Osteoblast (primary cell): Measurements from ENCODE around the gene KLHL25. TPM values are rescaled to one million over a fixed set of nuclear protein-coding genes. Genes with fewer than 3 reads are reported as not detected.

Experiments
- DNase-seq: peaks from one replicate; pipeline ENCODE4 v3.0.0; 2011; ENCODE audit warnings: low spot score, mixed read lengths; ENCODE audit not compliant: insufficient read length; ENCODE audit errors: missing footprints
- H2AFZ ChIP-seq: 2 replicates; pipeline ENCODE4 v1.6.0; 2011; ENCODE audit warnings: mild to moderate bottlenecking, low read length
- H3K27ac ChIP-seq: 2 replicates; pipeline ENCODE4 v1.5.1; 2011; ENCODE audit warnings: mild to moderate bottlenecking, low read depth, low read length, moderate library complexity
- H3K27me3 ChIP-seq: 2 replicates; pipeline ENCODE4 v1.6.0; 2012; ENCODE audit warnings: mild to moderate bottlenecking, control low read depth, inconsistent platforms, low read length, moderate library complexity; ENCODE audit not compliant: insufficient read depth
- H3K36me3 ChIP-seq: 2 replicates; pipeline ENCODE4 v1.5.1; 2011; ENCODE audit warnings: mild to moderate bottlenecking, low read length, control low read depth, moderate library complexity; ENCODE audit not compliant: insufficient read depth
- H3K4me1 ChIP-seq: 2 replicates; pipeline ENCODE4 v1.5.1; 2011; ENCODE audit warnings: mild to moderate bottlenecking, low read length, control low read depth, moderate library complexity; ENCODE audit not compliant: insufficient read depth
- H3K4me2 ChIP-seq: 2 replicates; pipeline ENCODE4 v1.6.0; 2011; ENCODE audit warnings: mild to moderate bottlenecking, low read length; ENCODE audit not compliant: insufficient read depth
- H3K4me3 ChIP-seq: fragments of 200-600 bp; sonication (generic); 3 replicates; pipeline ENCODE4 v1.5.1; 2012; ENCODE audit warnings: mild to moderate bottlenecking, low read length, inconsistent platforms; ENCODE audit not compliant: insufficient read depth
- H3K79me2 ChIP-seq: 2 replicates; pipeline ENCODE4 v1.6.0; 2012; ENCODE audit warnings: mild to moderate bottlenecking, low read length, control low read depth, inconsistent platforms; ENCODE audit not compliant: insufficient read depth
- H3K9me3 ChIP-seq: 2 replicates; pipeline ENCODE4 v1.5.1; 2011; ENCODE audit warnings: low read depth, low read length, control low read depth
- H4K20me1 ChIP-seq: 2 replicates; pipeline ENCODE4 v1.6.0; 2012; ENCODE audit warnings: mild to moderate bottlenecking, low read length, control low read depth; ENCODE audit not compliant: insufficient read depth
- CTCF ChIP-seq: IDR thresholded peaks from 2 replicates; pipeline ENCODE4 v1.5.1; 2011; ENCODE audit warnings: mild to moderate bottlenecking, low read depth, low read length, moderate library complexity; ENCODE audit errors: extremely low read depth
- total RNA-seq: library from RNA; depleted of rRNA; stranded (reverse); fragments of >200 nt; gene quantifications from 2 replicates; pipeline ENCODE4 v1.2.3, GENCODE V29; 2012

The KLHL25 gene
- total RNA-seq, 1 donor, result 4.3 TPM

GRCh38 chr15:85828874-85829273 is 34.1 kb upstream of the KLHL25 start:
- Histone ChIP-seq H3K79me2 (no peaks in the 10 kb centered on the region), H3K27me3 (no peaks in the 10 kb centered on the region), H3K4me1 (no peaks in the 10 kb centered on the region), H2AFZ (no peak overlapping the region), H3K9me3 (no peaks in the 10 kb centered on the region), H4K20me1 (no peaks in the 10 kb centered on the region), H3K27ac (no peak overlapping the region), H3K36me3 (no peaks in the 10 kb centered on the region), H3K4me2 (no peak overlapping the region), H3K4me3 (no peak overlapping the region)
- DNase-seq, result no peak
- TF ChIP-seq CTCF, result no peak

- Histone ChIP-seq H3K4me1 (no peaks in the 10 kb centered on the region), H3K27ac (no peak overlapping the region), H4K20me1 (no peaks in the 10 kb centered on the region), H3K27me3 (no peaks in the 10 kb centered on the region), H3K79me2 (no peaks in the 10 kb centered on the region), H2AFZ (no peak overlapping the region), H3K4me2 (no peak overlapping the region), H3K4me3 (no peak overlapping the region), H3K36me3 (no peaks in the 10 kb centered on the region), H3K9me3 (no peaks in the 10 kb centered on the region)
- no peak for DNase-seq
- no peak for TF ChIP-seq CTCF
These were observed 33.4 kb upstream of the KLHL25 start for GRCh38 chr15:85828126-85828525.

GRCh38 chr15:85826756-85827515 is 32.2 kb upstream of the KLHL25 start:
- no peaks in the 10 kb centered on the region for H3K4me1 ChIP-seq
- DNase-seq, result no peak
- H4K20me1 ChIP-seq, result no peaks in the 10 kb centered on the region
- no peaks in the 10 kb centered on the region for H3K27me3 ChIP-seq
- no peak overlapping the region for H3K27ac ChIP-seq
- no peaks in the 10 kb centered on the region for H3K36me3 ChIP-seq
- H2AFZ ChIP-seq, result no peak overlapping the region
- no peaks in the 10 kb centered on the region for H3K9me3 ChIP-seq
- H3K4me3 ChIP-seq, result no peak overlapping the region
- no peaks in the 10 kb centered on the region for H3K79me2 ChIP-seq
- H3K4me2 ChIP-seq, result no peak overlapping the region
- TF ChIP-seq CTCF, result no peak

- no peak overlapping the region for H3K27ac ChIP-seq
- H3K27me3 ChIP-seq, result no peaks in the 10 kb centered on the region
- no peaks in the 10 kb centered on the region for H3K36me3 ChIP-seq
- no peaks in the 10 kb centered on the region for H3K79me2 ChIP-seq
- no peak for DNase-seq
- no peak overlapping the region for H3K4me3 ChIP-seq
- no peaks in the 10 kb centered on the region for H3K9me3 ChIP-seq
- no peak overlapping the region for H3K4me2 ChIP-seq
- H4K20me1 ChIP-seq, result no peaks in the 10 kb centered on the region
- no peak overlapping the region for H2AFZ ChIP-seq
- no peaks in the 10 kb centered on the region for H3K4me1 ChIP-seq
- no peak for TF ChIP-seq CTCF
These were observed 31.0 kb upstream of the KLHL25 start for GRCh38 chr15:85825719-85826118.
